IPS-20b (cell line): ENCODE results near the gene GJA10.

ENCODE experiments used
- H3K27ac ChIP-seq: one replicate; pipeline ENCODE4 v1.5.1; 2013; ENCODE audit warnings: low read length
- H3K27me3 ChIP-seq: 2 replicates; pipeline ENCODE4 v1.6.1; 2013; ENCODE audit warnings: mild to moderate bottlenecking, low read length, inconsistent platforms; ENCODE audit not compliant: insufficient read depth
- H3K36me3 ChIP-seq: 2 replicates; pipeline ENCODE4 v1.6.1; 2013; ENCODE audit warnings: low read depth, mild to moderate bottlenecking, inconsistent platforms, low read length, moderate library complexity; ENCODE audit not compliant: insufficient read depth
- H3K4me1 ChIP-seq: 2 replicates; pipeline ENCODE4 v1.6.1; 2013; ENCODE audit warnings: mild to moderate bottlenecking, control low read depth, inconsistent platforms, low read length, moderate library complexity; ENCODE audit not compliant: insufficient read depth
- H3K4me3 ChIP-seq: 2 replicates; pipeline ENCODE4 v1.5.1; 2013; ENCODE audit warnings: mild to moderate bottlenecking, low read length, inconsistent platforms
- H3K9ac ChIP-seq: 2 replicates; pipeline ENCODE4 v1.6.1; 2013; ENCODE audit warnings: low read depth, mild to moderate bottlenecking, inconsistent platforms, low read length, moderate library complexity
- H3K9me3 ChIP-seq: 2 replicates; pipeline ENCODE4 v1.6.1; 2013; ENCODE audit warnings: mild to moderate bottlenecking, low read depth, low read length, inconsistent platforms; ENCODE audit not compliant: insufficient read depth

The GJA10 gene

GRCh38 chr6:89921691-89922090 lies 27.4 kb downstream of the GJA10 start:
- no peaks in the 10 kb centered on the region for H3K9me3 ChIP-seq
- H3K36me3 ChIP-seq: no peaks in the 10 kb centered on the region
- H3K4me1 ChIP-seq: no peaks in the 10 kb centered on the region
- H3K9ac ChIP-seq: no peak overlapping the region
- H3K4me3 ChIP-seq: no peak overlapping the region
- no peaks in the 10 kb centered on the region for H3K27me3 ChIP-seq
- H3K27ac ChIP-seq: no peak overlapping the region

DNA sequence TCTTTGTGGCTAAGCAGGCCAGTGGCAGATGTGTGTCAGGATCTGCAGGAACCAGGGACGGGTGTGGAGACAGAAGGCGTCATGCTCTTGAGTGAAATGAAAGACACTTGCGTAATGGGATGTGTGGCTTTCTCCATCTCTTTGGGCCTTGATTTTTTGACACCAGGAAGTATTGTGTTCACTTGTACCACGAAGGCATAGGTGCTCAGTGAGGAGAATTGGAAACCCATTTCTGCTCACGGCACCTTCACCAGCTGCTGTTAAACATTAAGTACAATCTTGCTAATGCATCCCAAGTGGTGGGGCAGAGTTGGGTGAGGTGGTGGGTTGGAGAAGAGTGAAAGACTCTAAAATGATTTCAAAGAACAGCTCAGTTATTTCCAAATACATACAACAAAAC lies 30.0 kb downstream of the GJA10 start:
- H3K9me3 ChIP-seq: no peaks in the 10 kb centered on the region
- H3K36me3 ChIP-seq: no peaks in the 10 kb centered on the region
- no peaks in the 10 kb centered on the region for H3K27me3 ChIP-seq
- H3K4me1 ChIP-seq: no peaks in the 10 kb centered on the region; the same call in 1 of the 2 replicates
- no peak overlapping the region for H3K9ac ChIP-seq
- H3K27ac ChIP-seq: no peak overlapping the region
- no peak overlapping the region for H3K4me3 ChIP-seq

GRCh38 chr6:89925826-89926225 lies 31.6 kb downstream of the GJA10 start:
- H3K4me1 ChIP-seq: peaks cover 4% of the 10 kb centered on the region; the same call in 1 of the 2 replicates
- no peak overlapping the region for H3K4me3 ChIP-seq
- no peaks in the 10 kb centered on the region for H3K36me3 ChIP-seq
- H3K9me3 ChIP-seq: no peaks in the 10 kb centered on the region
- H3K9ac ChIP-seq: no peak overlapping the region
- H3K27me3 ChIP-seq: no peaks in the 10 kb centered on the region
- H3K27ac ChIP-seq: no peak overlapping the region

- no peak overlapping the region for H3K27ac ChIP-seq
- no peaks in the 10 kb centered on the region for H3K27me3 ChIP-seq
Measured at GRCh38 chr6:89927264-89927663, 33.0 kb downstream of the GJA10 start.

DNA sequence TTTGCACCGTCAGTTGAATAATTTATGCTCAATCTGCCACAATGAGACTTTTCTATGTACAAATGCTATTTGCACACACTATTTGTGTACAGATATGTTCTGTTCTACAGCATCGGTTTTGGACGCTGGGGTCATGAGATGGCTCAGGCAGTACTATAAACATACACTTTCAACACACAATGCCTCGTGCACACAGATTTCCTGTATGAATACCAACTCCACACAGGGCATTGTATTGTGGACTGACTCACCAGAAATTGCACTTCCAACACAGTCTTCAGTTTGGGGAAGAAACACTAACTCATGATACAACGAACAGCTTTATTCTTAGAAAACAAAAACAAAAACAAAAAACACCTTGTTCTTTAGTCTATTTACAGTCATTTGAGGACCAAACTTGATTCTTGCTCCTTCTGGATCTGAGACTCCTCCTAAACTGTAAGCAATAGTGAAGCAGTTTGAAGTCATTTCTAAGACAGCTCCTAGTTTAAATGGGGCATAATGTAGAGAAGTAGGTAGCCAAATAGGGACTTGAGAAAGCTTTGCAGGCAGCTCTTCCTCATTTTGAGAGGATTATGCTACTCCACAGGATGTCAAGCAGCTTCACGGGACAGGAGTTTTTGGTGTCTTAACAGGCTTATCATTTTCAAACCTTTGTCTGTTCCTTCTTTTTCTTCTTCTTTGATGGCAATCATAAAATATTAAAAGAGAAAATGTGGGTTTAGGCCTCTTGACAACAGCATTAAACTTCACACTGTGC lies 33.7 kb downstream of the GJA10 start:
- H3K27me3 ChIP-seq: no peaks in the 10 kb centered on the region
- no peak overlapping the region for H3K27ac ChIP-seq
- H3K9ac ChIP-seq: no peak overlapping the region
- H3K4me3 ChIP-seq: no peak overlapping the region
- peaks cover 4% of the 10 kb centered on the region; the same call in 1 of the 2 replicates for H3K4me1 ChIP-seq
- H3K9me3 ChIP-seq: no peaks in the 10 kb centered on the region
- no peaks in the 10 kb centered on the region for H3K36me3 ChIP-seq

More at GRCh38 chr6:89927264-89927663, 33.0 kb downstream of the GJA10 start:
- H3K9me3 ChIP-seq: no peaks in the 10 kb centered on the region
- no peaks in the 10 kb centered on the region for H3K36me3 ChIP-seq
- peaks cover 4% of the 10 kb centered on the region; the same call in 1 of the 2 replicates for H3K4me1 ChIP-seq
- H3K4me3 ChIP-seq: no peak overlapping the region
- no peak overlapping the region for H3K9ac ChIP-seq

GRCh38 chr6:89928604-89929003 lies 34.3 kb downstream of the GJA10 start:
- H3K9me3 ChIP-seq: no peaks in the 10 kb centered on the region
- H3K4me3 ChIP-seq: no peak overlapping the region
- H3K27ac ChIP-seq: no peak overlapping the region
- no peak overlapping the region for H3K9ac ChIP-seq
- no peaks in the 10 kb centered on the region for H3K36me3 ChIP-seq
- H3K4me1 ChIP-seq: peaks cover 4% of the 10 kb centered on the region; the same call in 1 of the 2 replicates
- no peaks in the 10 kb centered on the region for H3K27me3 ChIP-seq

DNA sequence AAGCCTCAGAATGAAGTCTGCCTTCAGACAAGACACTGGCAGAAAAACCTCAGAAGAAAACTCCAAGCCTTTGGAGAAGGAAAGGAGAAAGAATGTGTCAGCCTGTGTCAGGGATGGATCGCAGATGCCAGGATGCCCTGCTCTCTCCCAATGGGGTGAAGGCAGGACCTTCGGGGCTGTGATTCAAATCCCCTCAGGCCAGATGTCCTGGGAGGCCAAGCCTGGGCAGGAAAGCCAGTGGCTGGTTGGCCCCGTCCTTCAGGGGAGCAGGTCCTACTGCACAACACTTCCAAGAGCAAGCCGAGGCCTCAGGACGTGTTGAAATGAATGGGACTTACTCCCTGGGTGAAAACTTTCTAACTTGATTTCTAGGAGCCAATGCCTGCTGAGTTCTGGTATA lies 36.5 kb downstream of the GJA10 start:
- Histone ChIP-seq H3K9me3 (no peaks in the 10 kb centered on the region), H3K27me3 (no peaks in the 10 kb centered on the region), H3K4me3 (no peak overlapping the region), H3K27ac (no peak overlapping the region), H3K9ac (no peak overlapping the region), H3K36me3 (no peaks in the 10 kb centered on the region), H3K4me1 (peaks cover 4% of the 10 kb centered on the region; the same call in 1 of the 2 replicates)

GRCh38 chr6:89932245-89932802 lies 38.1 kb downstream of the GJA10 start:
- H3K27ac ChIP-seq: no peak overlapping the region
- no peak overlapping the region for H3K9ac ChIP-seq
- no peaks in the 10 kb centered on the region for H3K27me3 ChIP-seq
- H3K4me3 ChIP-seq: no peak overlapping the region
- H3K4me1 ChIP-seq: peaks cover 4% of the 10 kb centered on the region; the same call in 1 of the 2 replicates
- H3K36me3 ChIP-seq: no peaks in the 10 kb centered on the region
- no peaks in the 10 kb centered on the region for H3K9me3 ChIP-seq

- no peak overlapping the region for H3K27ac ChIP-seq
- H3K9ac ChIP-seq: no peak overlapping the region
- no peaks in the 10 kb centered on the region for H3K36me3 ChIP-seq
- no peaks in the 10 kb centered on the region for H3K27me3 ChIP-seq
- no peaks in the 10 kb centered on the region; the same call in 1 of the 2 replicates for H3K4me1 ChIP-seq
- no peaks in the 10 kb centered on the region for H3K9me3 ChIP-seq
- H3K4me3 ChIP-seq: no peak overlapping the region
Measured at GRCh38 chr6:89934685-89935366, 40.6 kb downstream of the GJA10 start.

GRCh38 chr6:89936177-89936576 lies 41.9 kb downstream of the GJA10 start:
- H3K27ac ChIP-seq: no peak overlapping the region
- no peaks in the 10 kb centered on the region for H3K9me3 ChIP-seq
- H3K36me3 ChIP-seq: no peaks in the 10 kb centered on the region

DNA sequence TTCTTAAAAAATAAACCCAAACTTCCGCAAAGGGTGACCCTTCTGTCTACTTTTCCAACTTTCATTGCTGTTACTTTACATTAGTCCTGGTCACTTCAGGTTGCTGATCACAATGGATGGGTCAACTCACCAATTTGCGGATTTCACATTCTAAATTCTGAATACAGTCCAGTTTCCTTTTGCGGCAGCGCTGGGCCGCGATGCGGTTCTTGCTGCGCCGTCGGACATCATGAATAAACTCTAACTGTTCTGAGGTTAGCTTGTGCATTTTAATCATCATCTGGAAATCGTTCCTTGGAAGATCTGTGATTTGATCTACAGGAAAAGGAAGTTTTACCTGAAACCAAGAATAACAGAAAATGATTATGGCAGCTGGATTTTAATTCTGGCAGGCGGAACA lies 43.7 kb downstream of the GJA10 start:
- H3K4me1 ChIP-seq: no peaks in the 10 kb centered on the region
- no peak overlapping the region for H3K9ac ChIP-seq
- no peaks in the 10 kb centered on the region for H3K36me3 ChIP-seq
- no peak overlapping the region for H3K27ac ChIP-seq
- H3K27me3 ChIP-seq: no peaks in the 10 kb centered on the region
- no peak overlapping the region for H3K4me3 ChIP-seq
- H3K9me3 ChIP-seq: no peaks in the 10 kb centered on the region

More at GRCh38 chr6:89936177-89936576, 41.9 kb downstream of the GJA10 start:
- Histone ChIP-seq H3K9ac (no peak overlapping the region), H3K4me3 (no peak overlapping the region), H3K27me3 (no peaks in the 10 kb centered on the region), H3K4me1 (no peaks in the 10 kb centered on the region)

DNA sequence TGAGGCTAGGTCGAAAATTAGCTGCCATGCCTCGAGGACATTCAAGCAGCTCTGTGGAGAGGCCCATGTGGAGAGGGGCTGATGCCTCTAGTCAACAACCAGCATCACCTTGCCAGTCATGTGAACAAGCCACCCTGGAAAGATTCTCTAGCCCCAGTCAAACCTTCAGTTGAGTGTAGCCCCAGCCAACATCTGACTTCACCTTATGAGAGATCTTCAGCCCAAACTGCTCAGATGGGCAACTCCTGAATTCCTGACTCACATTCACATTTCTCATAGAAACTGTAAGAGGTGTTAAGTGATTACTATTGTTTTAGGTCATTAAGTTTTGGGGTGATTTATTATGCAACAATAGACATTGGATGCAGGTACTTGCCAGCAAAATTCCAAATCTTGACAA lies 44.9 kb downstream of the GJA10 start:
- Histone ChIP-seq H3K27me3 (no peaks in the 10 kb centered on the region), H3K27ac (no peak overlapping the region), H3K4me1 (no peaks in the 10 kb centered on the region), H3K9me3 (no peaks in the 10 kb centered on the region), H3K36me3 (no peaks in the 10 kb centered on the region), H3K4me3 (no peak overlapping the region), H3K9ac (no peak overlapping the region)
